IMR-90 (cell line): ENCODE measurements around the gene MRPS18A. TPM values are rescaled to one million over a fixed set of nuclear protein-coding genes. Genes with fewer than 3 reads are reported as not detected.

ENCODE experiments used
- ATAC-seq: fragments of 200-7000 bp; cut with Tn5 transposase; 2 replicates; pipeline ENCODE4 v1.9.1; 2020; ENCODE audit warnings: low read depth, mild to moderate bottlenecking, moderate library complexity
- BruUV-seq: library from RNA; stranded (reverse); fragments of 400-500 nt; replicated peaks from 2 replicates; lab custom pipeline; 2021; lab: Mats Ljungman, UMichigan
- CTCF ChIA-PET: fragments of 300-600 bp; formaldehyde crosslinking; extraction: SDS; loops from one replicate; lab custom pipeline; 2021; ENCODE audit warnings: antibody characterized with exemption; lab: Yijun Ruan, JAX
- POLR2A ChIA-PET: fragments of 300-600 bp; sonication (Branson Sonifier 250); formaldehyde crosslinking; loops from one replicate; lab custom pipeline; 2022; ENCODE audit warnings: antibody characterized with exemption; ENCODE audit not compliant: unreplicated experiment; lab: Charles Lee
- DNase-seq: peaks from one replicate; pipeline ENCODE4 v3.0.0; 2013
- H2AFZ ChIP-seq: replicated peaks from 2 replicates; pipeline ENCODE3; 2013; ENCODE audit warnings: low read length, mild to moderate bottlenecking; ENCODE audit not compliant: poor library complexity
- H2AK5ac ChIP-seq: 2 replicates; pipeline ENCODE4 v1.6.1; 2013; ENCODE audit warnings: low read depth, low read length, inconsistent platforms
- H2AK9ac ChIP-seq: replicated peaks from 2 replicates; pipeline ENCODE3; 2013; ENCODE audit warnings: mild to moderate bottlenecking, low read depth, low read length, moderate library complexity; ENCODE audit not compliant: poor library complexity
- H2BK120ac ChIP-seq: 2 replicates; pipeline ENCODE4 v1.6.1; 2013; ENCODE audit warnings: low read depth, low read length, inconsistent platforms
- H2BK15ac ChIP-seq: 3 replicates; pipeline ENCODE4 v1.6.1; 2013; ENCODE audit warnings: low read depth, low read length, inconsistent platforms
- H2BK20ac ChIP-seq: 2 replicates; pipeline ENCODE4 v1.6.1; 2013; ENCODE audit warnings: low read depth, mild to moderate bottlenecking, inconsistent platforms, low read length, moderate library complexity
- H2BK5ac ChIP-seq: 2 replicates; pipeline ENCODE4 v1.6.1; 2013; ENCODE audit warnings: mild to moderate bottlenecking, low read depth, low read length, inconsistent platforms; ENCODE audit not compliant: poor library complexity, severe bottlenecking
- H3K14ac ChIP-seq: replicated peaks from 2 replicates; pipeline ENCODE4 v1.6.1; 2013; ENCODE audit warnings: low read depth, low read length, inconsistent platforms
- H3K18ac ChIP-seq: 2 replicates; pipeline ENCODE4 v1.6.1; 2013; ENCODE audit warnings: low read depth, low read length, control low read depth
- H3K23ac ChIP-seq: 2 replicates; pipeline ENCODE4 v1.6.1; 2013; ENCODE audit warnings: low read depth, low read length, inconsistent platforms
- H3K27ac ChIP-seq: 2 replicates; pipeline ENCODE4 v1.5.1; 2013; ENCODE audit warnings: mild to moderate bottlenecking, control low read depth, low read length; ENCODE audit not compliant: insufficient read depth
- H3K27me3 ChIP-seq: 2 replicates; pipeline ENCODE4 v1.6.1; 2013; ENCODE audit warnings: low read length; ENCODE audit not compliant: control insufficient read depth, insufficient read depth
- H3K36me3 ChIP-seq: 2 replicates; pipeline ENCODE4 v1.6.1; 2013; ENCODE audit warnings: low read length, mixed read lengths; ENCODE audit not compliant: control insufficient read depth, insufficient read depth
- H3K4ac ChIP-seq: 2 replicates; pipeline ENCODE4 v1.6.1; 2013; ENCODE audit warnings: low read depth, low read length, inconsistent platforms
- H3K4me1 ChIP-seq: 2 replicates; pipeline ENCODE4 v1.6.1; 2013; ENCODE audit warnings: low read length, mixed read lengths; ENCODE audit not compliant: control insufficient read depth, insufficient read depth
- H3K4me2 ChIP-seq: 2 replicates; pipeline ENCODE4 v1.6.1; 2013; ENCODE audit warnings: low read depth, mild to moderate bottlenecking, control low read depth, low read length, moderate library complexity
- H3K4me3 ChIP-seq: 2 replicates; pipeline ENCODE4 v1.5.1; 2013; ENCODE audit warnings: low read depth, mild to moderate bottlenecking, control low read depth, low read length, moderate library complexity; ENCODE audit not compliant: insufficient read depth
- H3K56ac ChIP-seq: 2 replicates; pipeline ENCODE4 v1.6.1; 2013; ENCODE audit warnings: low read length, inconsistent platforms; ENCODE audit not compliant: insufficient read depth; ENCODE audit errors: extremely low read depth
- H3K79me1 ChIP-seq, 2 experiments: 2 replicates each; pipeline ENCODE4 v1.6.1; 2013; ENCODE audit warnings: low read length in 2 of 2, inconsistent platforms in 1 of 2, low read depth in 1 of 2
- H3K9ac ChIP-seq: 2 replicates; pipeline ENCODE4 v1.6.1; 2013; ENCODE audit warnings: low read depth, low read length, control low read depth
- H3K9me1 ChIP-seq: 2 replicates; pipeline ENCODE4 v1.6.1; 2013; ENCODE audit warnings: low read length, inconsistent platforms; ENCODE audit not compliant: insufficient read depth
- H3K9me3 ChIP-seq: 2 replicates; pipeline ENCODE4 v1.6.1; 2013; ENCODE audit warnings: low read length; ENCODE audit not compliant: control insufficient read depth, insufficient read depth
- H4K20me1 ChIP-seq: 2 replicates; pipeline ENCODE4 v1.6.1; 2013; ENCODE audit warnings: low read length, inconsistent platforms; ENCODE audit not compliant: insufficient read depth
- H4K5ac ChIP-seq: 2 replicates; pipeline ENCODE4 v1.6.1; 2013; ENCODE audit warnings: mild to moderate bottlenecking, low read depth, low read length, control low read depth
- H4K8ac ChIP-seq, 2 experiments: 2 replicates each; pipeline ENCODE4 v1.6.1; 2013; ENCODE audit warnings: low read depth in 2 of 2, low read length in 2 of 2, control low read depth in 1 of 2, inconsistent platforms in 1 of 2
- H4K91ac ChIP-seq: 2 replicates; pipeline ENCODE4 v1.6.1; 2013; ENCODE audit warnings: low read depth, low read length, inconsistent platforms; ENCODE audit not compliant: insufficient read depth
- BHLHE40 ChIP-seq: fragments of 150-350 bp; IDR thresholded peaks from 2 replicates; pipeline ENCODE4 v1.6.1; 2016; ENCODE audit warnings: mild to moderate bottlenecking, low read depth, low read length
- CHD1 ChIP-seq: IDR thresholded peaks from 2 replicates; pipeline ENCODE4 v1.6.1; 2012; ENCODE audit warnings: low read depth, low read length, improper control_type of control experiment
- ELK1 ChIP-seq: fragments of 150-350 bp; IDR thresholded peaks from 2 replicates; pipeline ENCODE4 v1.6.1; 2016; ENCODE audit warnings: low read depth, mild to moderate bottlenecking, low read length, moderate library complexity, borderline replicate concordance
- FOS ChIP-seq: fragments of 150-350 bp; IDR thresholded peaks from 2 replicates; pipeline ENCODE4 v1.6.1; 2016; ENCODE audit warnings: low read depth, low read length
- MAFK ChIP-seq: IDR thresholded peaks from 2 replicates; pipeline ENCODE4 v1.6.1; 2012; ENCODE audit warnings: low read depth, low read length, improper control_type of control experiment
- MAZ ChIP-seq: IDR thresholded peaks from 2 replicates; pipeline ENCODE4 v1.6.1; 2012; ENCODE audit warnings: low read depth, mild to moderate bottlenecking, low read length, improper control_type of control experiment, moderate library complexity, borderline replicate concordance
- MXI1 ChIP-seq: IDR thresholded peaks from 2 replicates; pipeline ENCODE4 v1.6.1; 2012; ENCODE audit warnings: low read depth, mild to moderate bottlenecking, low read length, moderate library complexity, borderline replicate concordance
- POLR2A ChIP-seq: IDR thresholded peaks from 2 replicates; pipeline ENCODE4 v1.6.1; 2012; ENCODE audit warnings: mild to moderate bottlenecking, low read depth, low read length
- RAD21 ChIP-seq: IDR thresholded peaks from 2 replicates; pipeline ENCODE4 v1.6.1; 2012; ENCODE audit warnings: low read length, improper control_type of control experiment
- RCOR1 ChIP-seq: IDR thresholded peaks from 2 replicates; pipeline ENCODE4 v1.6.1; 2012; ENCODE audit warnings: mild to moderate bottlenecking, low read length, improper control_type of control experiment; ENCODE audit not compliant: insufficient replicate concordance
- RFX5 ChIP-seq: IDR thresholded peaks from 2 replicates; pipeline ENCODE4 v1.8.0; 2012; ENCODE audit warnings: low read depth, mild to moderate bottlenecking, low read length, moderate library complexity
- SMC3 ChIP-seq: fragments of 150-350 bp; IDR thresholded peaks from 2 replicates; pipeline ENCODE4 v1.6.1; 2016; ENCODE audit warnings: low read depth, mild to moderate bottlenecking, antibody characterized with exemption, low read length, moderate library complexity
- USF2 ChIP-seq: fragments of 150-350 bp; IDR thresholded peaks from 2 replicates; pipeline ENCODE4 v1.6.1; 2017; ENCODE audit warnings: mild to moderate bottlenecking, antibody characterized with exemption, low read length, low read depth
- WGBS, 2 experiments: methylation state at CpG; one replicate each; pipeline versions ENCODE4 v1.1.5 to v1.1.7; 2013; ENCODE audit warnings: missing lambda C conversion rate in 2 of 2; ENCODE audit not compliant: insufficient read length in 1 of 2; ENCODE audit errors: extremely low coverage in 2 of 2; 5-methylcytosine and 5-hydroxymethylcytosine counted together
- dilution Hi-C: fragments of 300-500 bp; cut with HindIII; formaldehyde crosslinking; loops from one replicate; pipeline ENCODE4 v1.14.3; 2018; ENCODE audit warnings: low sequenced_read_pairs; ENCODE audit not compliant: unreplicated experiment
- in situ Hi-C: fragments of 300-500 bp; cut with MboI; formaldehyde crosslinking; loops from 3 replicates; pipeline ENCODE4 v1.14.3; 2019; ENCODE audit warnings: low sequenced_read_pairs, inconsistent platforms, mixed read lengths
- intact Hi-C: fragments of 100-400 bp; cut with micrococcal nuclease; formaldehyde crosslinking; loops from 2 replicates; pipeline ENCODE4 v1.10.0; 2022
- polyA plus RNA-seq, 3 experiments: library from polyadenylated mRNA; depleted of rRNA; stranded (reverse); fragments of >200 nt; gene quantifications; 2 replicates each; pipeline ENCODE4 v1.2.3, GENCODE V29; 2012; ENCODE audit warnings: low replicate concordance in 1 of 3
- total RNA-seq: library from RNA; depleted of rRNA; stranded (reverse); fragments of >200 nt; gene quantifications from 2 replicates; pipeline ENCODE4 v1.2.3, GENCODE V29; 2012
- TF ChIP-seq, protein P1 (sequence below): conservative IDR thresholded peaks from 2 replicates; pipeline ENCODE4 v1.5.1; 2012; ENCODE audit warnings: mild to moderate bottlenecking, low read depth, low read length, improper control_type of control experiment

Gene MRPS18A
- total and polyA plus RNA-seq, 2 of the 4 experiments (the other 2 are of a cell fraction): 47.0 to 56.6 TPM

- ATAC-seq (no peak), DNase-seq (no peak)
- Histone ChIP-seq H4K8ac (no peak overlapping the region), H3K9ac (no peak overlapping the region), H3K14ac (no peak overlapping the region), H3K4me3 (no peak overlapping the region), H2BK120ac (no peak overlapping the region), H3K18ac (no peak overlapping the region), H2AK5ac (no peak overlapping the region), H3K23ac (no peak overlapping the region), H2AK9ac (no peak overlapping the region), H3K56ac (no peak overlapping the region), H2BK5ac (no peak overlapping the region), H4K5ac (no peak overlapping the region), H3K4ac (no peak overlapping the region), H4K91ac (no peak overlapping the region), H3K4me1 (peaks cover 17% of the 10 kb centered on the region), H2BK15ac (no peak overlapping the region), H3K9me1 (peaks cover 16% of the 10 kb centered on the region; the same call in 1 of the 2 replicates), H3K27me3 (no peaks in the 10 kb centered on the region), H3K4me2 (no peak overlapping the region), H3K27ac (no peak overlapping the region), H4K20me1 (no peaks in the 10 kb centered on the region; the same call in 1 of the 2 replicates), H3K79me1 (peaks cover 0 to 4% of the 10 kb centered on the region in 2 experiments; a peak in 1 of 4 replicates), H2AFZ (no peak overlapping the region), H3K9me3 (no peaks in the 10 kb centered on the region), H2BK20ac (no peak overlapping the region), H3K36me3 (peaks cover 50% of the 10 kb centered on the region)
- in situ Hi-C loops: no loop called here
- no CpG with 5 or more reads among the region's 16 CpGs for WGBS, 2 experiments
- no TSS peak for BruUV-seq
- intact Hi-C loops: no loop called here
- dilution Hi-C loops: no loop called here
- ChIA-PET POLR2A (no interaction called here), CTCF (interaction anchor here (0.6 kb wide), 1 partner anchor 102 kb away, joined by 3 read pairs; no protein-coding TSS in a partner anchor)
- TF ChIP-seq FOS (no peak), MAZ (no peak), CHD1 (no peak), SMC3 (no peak), ELK1 (no peak), BHLHE40 (no peak), POLR2A (no peak), MXI1 (no peak), RCOR1 (no peak), RAD21 (no peak), MAFK (no peak), USF2 (no peak), RFX5 (no peak)
- TF ChIP-seq, protein P1, sequence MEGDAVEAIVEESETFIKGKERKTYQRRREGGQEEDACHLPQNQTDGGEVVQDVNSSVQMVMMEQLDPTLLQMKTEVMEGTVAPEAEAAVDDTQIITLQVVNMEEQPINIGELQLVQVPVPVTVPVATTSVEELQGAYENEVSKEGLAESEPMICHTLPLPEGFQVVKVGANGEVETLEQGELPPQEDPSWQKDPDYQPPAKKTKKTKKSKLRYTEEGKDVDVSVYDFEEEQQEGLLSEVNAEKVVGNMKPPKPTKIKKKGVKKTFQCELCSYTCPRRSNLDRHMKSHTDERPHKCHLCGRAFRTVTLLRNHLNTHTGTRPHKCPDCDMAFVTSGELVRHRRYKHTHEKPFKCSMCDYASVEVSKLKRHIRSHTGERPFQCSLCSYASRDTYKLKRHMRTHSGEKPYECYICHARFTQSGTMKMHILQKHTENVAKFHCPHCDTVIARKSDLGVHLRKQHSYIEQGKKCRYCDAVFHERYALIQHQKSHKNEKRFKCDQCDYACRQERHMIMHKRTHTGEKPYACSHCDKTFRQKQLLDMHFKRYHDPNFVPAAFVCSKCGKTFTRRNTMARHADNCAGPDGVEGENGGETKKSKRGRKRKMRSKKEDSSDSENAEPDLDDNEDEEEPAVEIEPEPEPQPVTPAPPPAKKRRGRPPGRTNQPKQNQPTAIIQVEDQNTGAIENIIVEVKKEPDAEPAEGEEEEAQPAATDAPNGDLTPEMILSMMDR: no peak
Measured at GRCh38 chr6:43671801-43672690, 15.5 kb downstream of the MRPS18A start.
